IPS DF 4.7 (cell line): ENCODE measurements around the gene SMPD3.

ENCODE experiments used
- DNase-seq: peaks from one replicate; pipeline ENCODE4 v3.0.0-alpha.2; 2013; ENCODE audit warnings: low spot score; ENCODE audit errors: extremely low read depth

Gene SMPD3

GRCh38 chr16:68370581-68371275 is 77.6 kb downstream of the SMPD3 start:
- DNase-seq, result no peak

- DNase-seq, result no peak
Measured at GRCh38 chr16:68369697-68370580, 78.4 kb downstream of the SMPD3 start.

- no peak for DNase-seq
Measured at GRCh38 chr16:68369168-68369567, 79.1 kb downstream of the SMPD3 start.

GRCh38 chr16:68368301-68368888 is 79.9 kb downstream of the SMPD3 start:
- DNase-seq, result no peak

- no peak for DNase-seq
Measured at GRCh38 chr16:68367891-68368290, 80.4 kb downstream of the SMPD3 start.

GRCh38 chr16:68367440-68367839 is 80.9 kb downstream of the SMPD3 start:
- no peak for DNase-seq

GRCh38 chr16:68367030-68367429 is 81.3 kb downstream of the SMPD3 start:
- no peak for DNase-seq

- DNase-seq, result no peak
Measured at GRCh38 chr16:68366062-68366461, 82.2 kb downstream of the SMPD3 start.

- DNase-seq, result no peak
Measured at GRCh38 chr16:68365167-68365817, 83.0 kb downstream of the SMPD3 start.

- no peak for DNase-seq
Measured at GRCh38 chr16:68364561-68364998, 83.7 kb downstream of the SMPD3 start.

GRCh38 chr16:68363658-68364521 is 84.4 kb downstream of the SMPD3 start:
- DNase-seq, result no peak

GRCh38 chr16:68362947-68363657 is 85.2 kb downstream of the SMPD3 start:
- DNase-seq, result no peak

GRCh38 chr16:68362262-68362913 is 85.9 kb downstream of the SMPD3 start:
- no peak for DNase-seq

GRCh38 chr16:68361485-68361884 is 86.8 kb downstream of the SMPD3 start:
- DNase-seq, result no peak

- no peak for DNase-seq
Measured at GRCh38 chr16:68360956-68361355, 87.4 kb downstream of the SMPD3 start.

- DNase-seq, result no peak
Measured at GRCh38 chr16:68360547-68360946, 87.8 kb downstream of the SMPD3 start.

GRCh38 chr16:68359398-68360191 is 88.7 kb downstream of the SMPD3 start:
- no peak for DNase-seq

- DNase-seq, result no peak
Measured at GRCh38 chr16:68358951-68359350, 89.4 kb downstream of the SMPD3 start.

- DNase-seq, result no peak
Measured at GRCh38 chr16:68357923-68358322, 90.4 kb downstream of the SMPD3 start.
